Measurements from ENCODE around the gene MBNL2. TPM values are rescaled to one million over a fixed set of nuclear protein-coding genes. Genes with fewer than 3 reads are reported as not detected.

Gene MBNL2
- total RNA-seq, 1 experiment from 2014 or later: 0.17 TPM

DNA sequence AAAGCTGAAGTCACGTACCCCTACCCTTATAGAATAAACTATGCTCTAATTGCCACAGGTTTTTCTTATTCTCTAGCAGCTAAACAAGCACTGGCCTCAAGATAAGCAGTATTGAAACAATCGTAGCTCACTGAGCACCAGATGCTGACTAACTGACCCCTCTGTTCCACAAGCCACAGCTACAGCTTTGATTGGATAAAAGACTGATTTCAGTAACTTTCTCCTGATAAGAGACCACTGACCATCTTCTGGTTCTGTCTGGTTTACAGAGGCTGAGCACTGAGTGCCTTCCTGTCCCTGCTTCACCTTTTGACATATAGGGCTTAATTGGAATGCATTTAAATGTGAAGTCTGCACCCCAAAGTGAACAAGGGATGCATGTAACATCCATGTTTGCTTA, 203.5 kb downstream of the MBNL2 start:
- no peak overlapping the region for H3K56ac ChIP-seq (ENCODE audit: insufficient read length, low read depth, low read length)
- no peak overlapping the region for H2AK5ac ChIP-seq (ENCODE audit: insufficient read length, low read length)
- H3K27me3 ChIP-seq (ENCODE audit: insufficient read depth, low read length): no peaks in the 10 kb centered on the region
- H3K23ac ChIP-seq (ENCODE audit: insufficient read length, low read depth, low read length): no peak overlapping the region
- no peaks in the 10 kb centered on the region for H3K9me3 ChIP-seq (ENCODE audit: control insufficient read depth, low read depth, low read length)
- H2BK120ac ChIP-seq (ENCODE audit: low read depth, low read length, poor library complexity, severe bottlenecking): no peak overlapping the region
- no peaks in the 10 kb centered on the region for H3K79me1 ChIP-seq (ENCODE audit: insufficient read depth, low read depth, low read length, poor library complexity, severe bottlenecking)
- no peak overlapping the region for H2BK20ac ChIP-seq (ENCODE audit: low read depth, low read length, poor library complexity, severe bottlenecking)
- H3K18ac ChIP-seq (ENCODE audit: insufficient read length, low read depth, low read length): no peak overlapping the region
- H2BK12ac ChIP-seq (ENCODE audit: insufficient read length, low read depth, low read length): no peak overlapping the region
- no peak overlapping the region for H3K27ac ChIP-seq (ENCODE audit: insufficient read length, low read depth, low read length)
- H4K5ac ChIP-seq (ENCODE audit: insufficient read length, low read depth, low read length): no peak overlapping the region
- H3K9me3 Mint-ChIP-seq: no peaks in the 10 kb centered on the region
- 0 out of 2 replicates have a peak, but pooled peaks cover 1% of the 10 kb centered on the region for H3K79me2 ChIP-seq (ENCODE audit: insufficient read depth, low read length)
- no CpG with 5 or more reads among the region's 2 CpGs for WGBS (ENCODE audit: extremely low coverage, insufficient read length, low lambda C conversion rate)
- H3K14ac ChIP-seq (ENCODE audit: insufficient read depth, low read length): no peak overlapping the region
- peaks cover 8 to 10% of the 10 kb centered on the region in 2 experiments for H3K4me1 Mint-ChIP-seq
- H2BK15ac ChIP-seq (ENCODE audit: low read depth, low read length): no peak overlapping the region
- H4K91ac ChIP-seq (ENCODE audit: insufficient read length, low read depth, low read length): no peak overlapping the region
- no peak for TF ChIP-seq CTCF (conservative IDR thresholded peaks at IDR 0.05)
- H3T11ph ChIP-seq (ENCODE audit: low read length): no peak overlapping the region
- no peak overlapping the region for H2AFZ ChIP-seq (ENCODE audit: low read length)
- peaks cover 2% of the 10 kb centered on the region; the same call in 1 of the 2 replicates for H3K27me3 Mint-ChIP-seq (ENCODE audit: low read depth)
- no peak for DNase-seq
- no peak overlapping the region for H2BK5ac ChIP-seq (ENCODE audit: insufficient read length, low read length)
- no peak overlapping the region for H3K4me3 Mint-ChIP-seq
- H4K8ac ChIP-seq (replicated peaks; ENCODE audit: insufficient read length, low read depth, low read length): no peak overlapping the region
- no peak overlapping the region for H3K9ac ChIP-seq (ENCODE audit: extremely low read depth, insufficient read length, low read length)
- H3K23me2 ChIP-seq (ENCODE audit: insufficient read length, low read depth, low read length, poor library complexity, severe bottlenecking): no peaks in the 10 kb centered on the region
- no peaks in the 10 kb centered on the region for H4K20me1 ChIP-seq (ENCODE audit: control insufficient read depth, insufficient read depth, insufficient read length)
- no peak overlapping the region for H3K4me2 ChIP-seq (ENCODE audit: insufficient read depth, insufficient read length, low read length)
- H3K4ac ChIP-seq (ENCODE audit: low read depth, low read length): no peak overlapping the region
- peaks cover 3% of the 10 kb centered on the region; the same call in 1 of the 2 replicates for H3K4me1 ChIP-seq (ENCODE audit: insufficient read depth, low read length)
- H3K36me3 Mint-ChIP-seq (ENCODE audit: insufficient read depth in 1 of 3, low read depth in 3 of 3): no peaks in the 10 kb centered on the region
- no peak overlapping the region for H3K27ac Mint-ChIP-seq

Measured in H9 (cell line).